ENCODE measurements around the gene KIAA1328. TPM values are rescaled to one million over a fixed set of nuclear protein-coding genes. Genes with fewer than 3 reads are reported as not detected.

KIAA1328 gene
- total and polyA plus RNA-seq, 2 donors (not counting 3 experiments of a cell fraction or from before 2014, with no cell fraction given): 2.7 to 6.5 TPM

DNA sequence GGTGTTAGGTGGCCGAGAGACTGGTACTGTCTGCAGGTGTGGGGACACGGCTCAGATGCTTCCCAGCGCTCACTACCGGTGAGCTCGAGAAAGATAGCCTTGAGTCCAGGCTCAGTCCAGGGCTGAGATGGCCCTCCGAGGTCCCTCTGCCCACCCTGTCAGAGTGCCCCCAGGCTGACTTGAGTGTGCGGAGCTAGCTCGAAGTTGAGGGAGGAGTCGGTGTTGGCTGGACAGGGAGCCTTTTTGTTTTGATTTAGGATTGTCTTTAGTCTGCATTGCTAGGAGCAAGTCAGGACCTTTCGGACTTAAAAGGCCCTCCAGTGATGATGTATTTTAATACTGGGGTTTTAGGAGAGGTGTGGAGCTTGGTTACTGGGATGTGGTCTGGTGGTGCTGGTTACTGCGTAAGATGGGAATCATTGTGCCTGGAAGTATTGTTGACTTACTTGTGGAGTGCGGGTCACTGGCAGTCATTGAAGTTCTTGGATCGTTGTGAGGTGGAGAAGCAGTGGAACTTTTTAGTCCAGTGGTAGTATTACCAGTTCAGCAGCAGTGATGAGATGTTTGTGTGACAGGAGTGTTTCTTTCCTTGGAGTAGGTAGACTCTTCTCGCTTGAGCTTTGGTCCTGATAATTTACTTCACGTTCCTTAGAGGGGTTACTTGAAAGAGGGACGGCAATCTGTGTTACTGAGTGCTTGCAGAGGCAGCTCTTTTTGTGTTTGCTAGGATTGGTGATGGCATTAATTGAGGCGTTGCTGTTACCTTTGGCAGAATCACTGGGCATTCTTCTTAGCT, 633 bp downstream of the KIAA1328 start:
- DNase-seq (ENCODE audit: low read depth, low spot score) (no peak), FAIRE-seq (no peak)
- ChIA-PET CTCF (interaction anchor here (0.9 to 2.3 kb wide), 13 partner anchors 12 to 514 kb away, joined by 3 to 12 read pairs (median 4); no protein-coding TSS in a partner anchor), POLR2A (interaction anchor here (1.0 kb wide), 1 partner anchor 41 kb away, joined by 3 read pairs; no protein-coding TSS in a partner anchor)
- Histone ChIP-seq H4K20me1 (replicated peaks; ENCODE audit: control insufficient read depth, extremely low read depth, insufficient read depth, low read length) (no peaks in the 10 kb centered on the region), H2AFZ (ENCODE audit: low read depth, low read length) (peak overlapping the region; percentile 87), H3K9me3 (replicated peaks; ENCODE audit: control insufficient read depth, insufficient read depth, low read length) (no peaks in the 10 kb centered on the region), H3K79me2 (ENCODE audit: control insufficient read depth, insufficient read depth, low read length) (peaks cover 24% of the 10 kb centered on the region), H3K9ac (replicated peaks; ENCODE audit: extremely low read depth, insufficient read depth, low read length) (peak overlapping the region; percentile 70), H3K9me1 (replicated peaks; ENCODE audit: control insufficient read depth, extremely low read depth, insufficient read depth, low read length) (no peaks in the 10 kb centered on the region), H3K4me1 (ENCODE audit: control insufficient read depth, extremely low read depth, insufficient read depth, low read length) (peaks cover 18% of the 10 kb centered on the region), H3K4me3 (replicated peaks in 1 of 3; ENCODE audit: insufficient read depth in 1 of 3, low read depth in 1 of 3, low read length in 3 of 3) (peak overlapping the region; percentile 56 to 97 (median 86)), H3K36me3 (ENCODE audit: control insufficient read depth in 2 of 2, extremely low read depth in 1 of 2, insufficient read depth in 2 of 2, low read length in 2 of 2) (no peaks in the 10 kb centered on the region), H3K27me3 (ENCODE audit: control insufficient read depth in 2 of 2, insufficient read depth in 2 of 2, low read length in 2 of 2) (no peaks in the 10 kb centered on the region), H3K4me2 (ENCODE audit: insufficient read depth, low read length) (peak overlapping the region; percentile 81), H3K27ac (ENCODE audit: insufficient read depth, low read depth, low read length) (peak overlapping the region; percentile 56)
- dilution Hi-C loops (cut with MboI; ENCODE audit: extremely low pct_ligation_motif_present, low sequenced_read_pairs): no loop called here
- TF ChIP-seq GATA2 (IDR thresholded peaks at IDR 0.05; ENCODE audit: insufficient read depth, insufficient read length, low read depth, low read length) (no peak), JUN (IDR thresholded peaks at IDR 0.05; ENCODE audit: borderline replicate concordance, insufficient read depth, insufficient read length, low read depth) (no peak)
- intact Hi-C loops (cut with micrococcal nuclease): loop anchor here (1.0 kb wide), 1 partner anchor 70 kb away; no protein-coding TSS in a partner anchor
- TSS peak; percentile 29 for BruUV-seq (replicated peaks)

- Histone ChIP-seq H3K79me2 (ENCODE audit: control insufficient read depth, insufficient read depth, low read length) (peaks cover 20% of the 10 kb centered on the region), H3K9me1 (replicated peaks; ENCODE audit: control insufficient read depth, extremely low read depth, insufficient read depth, low read length) (no peaks in the 10 kb centered on the region), H3K36me3 (ENCODE audit: control insufficient read depth in 2 of 2, extremely low read depth in 1 of 2, insufficient read depth in 2 of 2, low read length in 2 of 2) (no peaks in the 10 kb centered on the region), H4K20me1 (replicated peaks; ENCODE audit: control insufficient read depth, extremely low read depth, insufficient read depth, low read length) (no peaks in the 10 kb centered on the region), H3K9me3 (replicated peaks; ENCODE audit: control insufficient read depth, insufficient read depth, low read length) (no peaks in the 10 kb centered on the region), H3K4me2 (ENCODE audit: insufficient read depth, low read length) (peak overlapping the region; percentile 81), H3K4me3 (replicated peaks in 1 of 3; ENCODE audit: insufficient read depth in 1 of 3, low read depth in 1 of 3, low read length in 3 of 3) (no peak overlapping the region), H3K9ac (replicated peaks; ENCODE audit: extremely low read depth, insufficient read depth, low read length) (no peak overlapping the region), H2AFZ (ENCODE audit: low read depth, low read length) (no peak overlapping the region), H3K27ac (ENCODE audit: insufficient read depth, low read depth, low read length) (no peak overlapping the region), H3K4me1 (ENCODE audit: control insufficient read depth, extremely low read depth, insufficient read depth, low read length) (peaks cover 18% of the 10 kb centered on the region), H3K27me3 (ENCODE audit: control insufficient read depth in 2 of 2, insufficient read depth in 2 of 2, low read length in 2 of 2) (no peaks in the 10 kb centered on the region)
- FAIRE-seq: no peak
- intact Hi-C loops (cut with micrococcal nuclease) (no loop called here), dilution Hi-C loops (cut with MboI; ENCODE audit: extremely low pct_ligation_motif_present, low sequenced_read_pairs) (no loop called here)
- ChIA-PET POLR2A (no interaction called here), CTCF (interaction anchor here (1.1 to 2.3 kb wide), 5 partner anchors 19 to 112 kb away, joined by 4 to 12 read pairs (median 9); no protein-coding TSS in a partner anchor)
- BruUV-seq (replicated peaks): no TSS peak
- TF ChIP-seq JUN (IDR thresholded peaks at IDR 0.05; ENCODE audit: borderline replicate concordance, insufficient read depth, insufficient read length, low read depth): no peak
- TF ChIP-seq POLR2AphosphoS5 (IDR thresholded peaks at IDR 0.05; ENCODE audit: insufficient read depth, low read depth, low read length): no peak
- no peak for TF ChIP-seq MYC (IDR thresholded peaks at IDR 0.05; ENCODE audit: low read depth, low read length)
- no peak for TF ChIP-seq FOS (IDR thresholded peaks at IDR 0.05; ENCODE audit: borderline replicate concordance, insufficient read depth, low read length)
- TF ChIP-seq POLR2A (IDR thresholded peaks at IDR 0.05; ENCODE audit: low read depth, low read length): no peak
- no peak for TF ChIP-seq CTCF (IDR thresholded peaks at IDR 0.05; ENCODE audit: extremely low read depth in 1 of 2, insufficient read depth in 1 of 2, low read depth in 1 of 2, low read length in 2 of 2)
- no peak for TF ChIP-seq EZH2 (IDR thresholded peaks at IDR 0.05; ENCODE audit: borderline replicate concordance, low read depth, low read length, severe bottlenecking)
- TF ChIP-seq GATA2 (IDR thresholded peaks at IDR 0.05; ENCODE audit: insufficient read depth, insufficient read length, low read depth, low read length): no peak
- no peak for TF ChIP-seq MAX (IDR thresholded peaks at IDR 0.05; ENCODE audit: insufficient read depth, insufficient read length)
- DNase-seq (ENCODE audit: low read depth, low spot score): no peak
Observed at GRCh38 chr18:36830158-36830495, 1.2 kb downstream of the KIAA1328 start.
